NCI-H524 treated with DMSO at 0.1 percent for 48 hours (cell line): Measurements from ENCODE around the gene SEPTIN10.
"Not testable (repeated sequence)": the region's sequence is repeated elsewhere in the genome, so short reads cannot be mapped to it uniquely, and the experiment has no call there.

Experiments used
- DNase-seq: peaks from one replicate; lab custom pipeline; 2025; lab: John Stamatoyannopoulos, UW

Gene SEPTIN10

DNA sequence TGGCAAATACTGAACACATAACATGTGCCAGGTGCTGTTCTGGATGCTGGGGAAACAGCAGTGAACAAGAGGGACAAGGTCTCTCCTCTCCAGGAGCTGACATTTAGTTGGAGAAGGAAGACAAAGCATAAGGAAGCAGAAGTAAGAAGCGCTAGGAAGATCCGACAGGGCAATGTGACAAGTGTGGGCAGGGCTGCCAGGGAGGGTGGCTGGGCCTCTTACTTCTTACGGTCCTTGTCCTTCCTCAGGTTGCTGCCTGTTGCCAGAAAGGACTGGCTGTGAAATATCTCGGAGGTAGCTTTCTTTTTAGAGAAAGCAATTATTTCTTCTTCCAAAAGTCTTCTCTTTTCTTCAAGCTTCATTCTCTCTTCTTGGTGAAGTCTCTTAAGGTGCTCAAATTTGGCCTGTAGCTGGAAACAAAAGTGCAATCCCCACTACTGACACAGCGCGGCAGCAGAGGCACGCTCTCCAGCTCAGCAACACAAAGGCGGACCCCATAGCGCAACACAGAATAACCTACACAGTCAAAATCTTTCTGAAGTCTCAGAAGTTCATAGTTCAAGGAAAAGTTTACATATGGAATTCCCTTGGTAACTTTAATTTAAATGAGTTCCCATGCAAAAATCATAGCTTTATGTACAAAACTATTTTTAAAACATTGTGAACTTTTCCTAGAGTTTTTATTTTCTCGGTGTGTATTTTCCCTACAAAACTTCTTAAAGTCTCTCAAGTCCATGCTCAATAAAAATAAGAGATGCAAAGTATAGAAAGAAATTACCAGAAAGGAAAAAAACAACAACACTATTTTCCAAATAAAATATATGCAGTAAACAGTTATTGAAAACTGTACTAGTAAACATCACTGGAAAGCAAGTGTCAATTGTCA is 67.7 kb downstream of the SEPTIN10 start:
- DNase-seq = no peak

DNA sequence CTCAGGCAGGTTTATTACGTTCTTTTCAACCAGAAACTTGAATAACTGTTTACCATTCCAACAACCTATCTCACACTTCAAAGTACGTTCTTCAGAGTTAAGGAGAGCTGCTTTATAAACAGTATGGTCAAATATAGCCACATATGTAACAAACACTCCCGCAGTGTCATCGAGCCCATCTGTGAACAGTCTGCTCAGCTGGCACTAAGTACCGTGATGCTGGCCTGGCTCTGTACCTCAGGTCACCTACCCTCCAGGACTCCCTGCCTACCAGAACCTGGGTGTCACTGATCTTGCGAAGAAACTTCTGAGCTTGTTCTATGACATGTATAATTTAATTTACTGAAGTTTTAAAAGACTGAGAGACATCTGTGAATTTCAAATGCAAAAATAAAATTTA is 71.4 kb downstream of the SEPTIN10 start:
- no peak for DNase-seq

DNA sequence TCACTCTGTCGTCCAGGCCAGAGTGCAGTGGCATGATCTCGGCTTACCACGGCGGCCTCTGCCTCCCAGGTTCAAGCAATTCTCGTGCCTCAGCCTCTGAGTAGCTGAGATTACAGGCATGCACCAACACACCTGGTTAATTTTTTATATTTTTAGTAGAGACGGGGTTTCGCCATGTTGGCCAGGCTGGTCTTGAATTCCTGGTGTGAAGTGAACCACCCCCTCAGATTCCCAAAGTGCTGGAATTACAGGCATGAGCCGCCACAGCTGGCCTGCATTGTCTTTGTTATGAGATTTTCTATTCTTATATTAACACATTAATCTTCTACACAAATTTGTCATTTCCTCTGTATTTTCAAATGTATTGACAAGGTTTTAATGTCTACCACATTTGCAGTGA is 75.2 kb downstream of the SEPTIN10 start:
- no peak for DNase-seq

DNA sequence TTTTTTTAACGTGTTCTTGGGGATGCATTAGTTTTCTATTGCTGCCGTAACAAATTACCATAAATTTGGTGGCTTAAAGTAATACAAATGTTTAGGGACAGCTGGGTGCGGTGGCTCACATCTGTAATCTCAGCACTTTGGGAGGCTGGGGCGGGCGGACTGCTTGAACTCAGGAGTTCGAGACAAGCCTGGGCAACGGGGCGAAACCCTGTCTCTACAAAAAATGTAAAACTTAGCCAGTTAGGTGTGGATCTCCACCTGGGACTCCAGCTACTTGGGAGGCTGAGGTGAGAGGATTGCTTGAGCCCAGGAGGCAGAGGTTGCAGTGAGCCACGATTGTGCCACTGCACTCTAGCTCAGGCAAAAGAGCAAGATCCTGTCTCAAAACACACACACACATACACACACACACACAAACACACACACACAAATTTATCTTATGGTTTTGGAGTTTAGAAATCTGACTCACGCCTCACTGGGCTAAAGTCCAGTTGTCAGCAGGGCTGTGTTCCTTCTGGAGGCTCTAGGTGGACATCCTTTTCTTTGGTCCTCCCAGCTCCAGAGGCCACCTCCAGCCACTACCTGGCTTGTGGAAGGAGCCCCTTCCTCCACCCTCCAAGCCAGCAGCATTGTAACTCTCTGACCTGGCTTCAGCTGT is 76.1 kb downstream of the SEPTIN10 start:
- no peak for DNase-seq

DNA sequence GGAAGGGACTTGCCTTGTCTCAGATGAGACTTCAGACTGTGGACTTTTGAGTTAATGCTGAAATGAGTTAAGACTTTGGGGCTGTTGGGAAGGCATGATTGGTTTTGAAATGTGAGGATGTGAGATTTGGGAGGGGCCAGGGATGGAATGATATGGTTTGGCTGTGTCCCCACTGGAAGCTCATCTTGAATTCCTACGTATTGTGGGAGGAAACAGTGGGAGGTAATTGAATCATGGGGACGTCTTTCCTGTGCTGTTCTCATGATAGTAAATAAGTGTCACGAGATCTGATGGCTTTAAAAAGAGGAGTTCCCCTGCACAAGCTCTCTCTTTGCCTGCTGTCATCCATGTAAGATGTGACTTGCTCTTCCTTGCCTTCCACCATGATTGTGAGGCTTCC is 77.2 kb downstream of the SEPTIN10 start:
- DNase-seq = not testable (repeated sequence)

DNA sequence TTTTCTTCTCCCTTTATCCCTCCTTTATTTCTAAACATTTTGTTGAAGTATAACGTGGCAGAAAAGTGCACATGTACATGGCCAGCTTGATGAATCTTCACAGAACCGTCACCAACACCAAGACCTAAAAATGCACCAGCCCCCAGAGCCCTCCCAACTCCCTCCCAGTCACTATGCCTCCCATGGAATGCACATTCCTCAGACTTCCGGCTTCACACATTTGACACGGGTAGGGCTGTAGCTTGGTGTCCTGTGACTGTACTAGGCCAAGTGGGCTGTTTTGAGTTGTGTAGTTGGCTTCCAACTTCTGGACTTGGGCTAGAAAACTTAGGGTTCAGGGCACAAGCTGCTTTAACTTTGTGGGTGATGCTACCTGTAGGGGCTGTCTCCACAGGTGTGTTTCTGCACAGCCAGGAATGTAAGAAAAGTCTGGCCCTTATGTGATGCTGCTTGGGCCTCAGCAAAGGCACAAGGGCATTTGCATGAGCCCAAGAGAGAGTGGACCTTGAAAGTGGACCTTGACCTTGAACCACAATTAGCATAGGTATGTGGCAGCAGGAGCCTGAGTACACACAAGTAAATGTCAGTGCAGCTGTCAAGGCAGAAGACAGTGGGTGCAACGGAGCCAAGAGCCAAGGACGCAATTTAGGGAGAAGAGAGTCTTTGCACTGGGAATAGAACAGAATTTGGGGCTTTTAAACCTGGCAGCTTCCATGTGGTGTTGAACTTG is 78.4 kb downstream of the SEPTIN10 start:
- DNase-seq = no peak

DNA sequence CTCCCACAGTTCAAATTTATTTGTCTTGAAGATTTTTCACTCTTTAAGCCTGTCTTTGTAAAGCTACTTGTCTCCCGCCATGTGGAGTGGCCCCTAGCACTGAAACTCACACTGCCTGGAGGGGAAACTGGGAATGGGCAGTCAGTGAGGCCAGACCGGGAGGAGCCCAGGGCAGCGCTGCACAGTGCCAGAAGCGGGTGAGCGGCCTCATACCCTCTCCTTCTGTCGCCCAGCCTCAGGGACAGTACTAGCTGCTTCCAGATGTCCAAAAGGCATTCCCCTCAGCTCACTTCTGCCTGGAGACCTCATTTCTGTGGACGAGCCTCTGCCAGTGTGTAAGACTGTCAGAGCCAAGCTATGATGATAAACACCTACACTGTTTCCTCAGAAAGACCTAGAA is 79.9 kb downstream of the SEPTIN10 start:
- DNase-seq = no peak

DNA sequence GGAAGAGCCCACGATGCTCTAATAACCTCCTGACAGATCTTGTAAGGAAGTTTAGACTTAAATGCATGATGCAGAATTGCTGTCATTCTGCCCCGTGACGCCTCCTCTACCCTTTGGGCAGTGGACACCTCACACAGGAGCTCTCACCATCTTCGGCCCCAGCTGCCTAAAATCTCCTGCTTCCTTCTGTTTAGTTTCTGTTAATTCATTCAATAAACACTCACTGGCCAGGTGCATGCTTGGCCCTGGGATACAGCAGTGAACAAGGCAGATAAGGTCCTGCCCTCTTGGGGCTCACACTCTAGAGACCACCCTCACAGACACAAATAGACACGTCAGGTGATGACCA is 81.1 kb downstream of the SEPTIN10 start:
- no peak for DNase-seq

DNA sequence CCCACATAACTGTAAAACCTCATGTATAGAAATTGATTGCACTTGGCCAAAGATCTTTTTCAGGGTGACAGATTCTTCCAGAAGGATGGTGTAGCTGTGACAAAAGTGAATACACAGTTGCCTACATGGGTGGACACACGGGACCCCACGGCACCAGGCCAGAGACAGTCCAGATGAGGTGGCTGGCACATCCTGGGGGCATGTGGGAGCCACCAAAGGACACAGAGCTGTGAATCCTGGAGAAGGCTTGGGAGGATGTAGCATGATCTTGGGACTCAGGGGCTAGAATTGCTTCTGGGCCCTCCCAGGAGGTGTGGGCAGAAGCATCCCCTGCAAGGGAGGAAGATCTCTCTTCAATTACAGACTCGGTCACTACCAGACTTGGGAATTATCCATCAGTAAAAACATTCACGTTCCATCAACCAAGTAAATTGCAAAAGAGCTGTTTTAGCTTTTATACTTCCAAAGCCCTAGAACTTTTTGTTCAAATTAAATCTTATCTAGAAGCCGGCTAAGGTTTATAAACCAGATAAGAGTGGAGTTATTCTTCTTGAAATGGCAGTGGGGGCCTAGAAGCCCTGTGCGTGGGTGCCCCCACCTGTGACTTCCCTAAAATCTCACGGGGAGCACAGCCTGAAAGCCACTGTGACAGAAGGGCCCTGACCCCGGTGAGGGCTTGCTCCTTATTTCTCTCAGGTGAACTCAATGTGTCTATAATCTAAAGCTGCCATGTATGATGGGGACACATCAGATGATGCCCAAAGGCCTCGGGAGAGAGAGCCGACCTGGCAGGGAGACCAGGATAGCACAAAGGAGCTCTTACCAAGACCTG is 81.7 kb downstream of the SEPTIN10 start:
- DNase-seq = no peak

DNA sequence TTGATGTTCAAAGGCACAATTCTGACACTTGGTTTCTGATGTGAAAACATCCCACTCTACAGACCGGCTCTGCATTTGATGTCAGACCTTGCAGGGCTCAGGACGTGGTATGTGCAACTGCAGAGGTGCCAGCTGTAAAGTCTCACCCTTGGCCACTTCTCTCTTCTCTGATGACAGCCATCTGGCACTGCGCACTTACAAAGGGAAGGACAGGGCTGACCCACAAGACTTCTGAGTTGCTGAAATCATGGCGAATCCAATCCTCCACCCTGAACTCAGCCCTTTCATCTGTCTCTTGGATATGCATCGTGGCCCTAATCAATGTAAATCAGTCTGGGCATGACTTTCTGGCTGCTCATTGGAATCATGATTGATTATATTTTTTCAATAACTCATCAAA is 82.5 kb downstream of the SEPTIN10 start:
- DNase-seq = no peak

DNA sequence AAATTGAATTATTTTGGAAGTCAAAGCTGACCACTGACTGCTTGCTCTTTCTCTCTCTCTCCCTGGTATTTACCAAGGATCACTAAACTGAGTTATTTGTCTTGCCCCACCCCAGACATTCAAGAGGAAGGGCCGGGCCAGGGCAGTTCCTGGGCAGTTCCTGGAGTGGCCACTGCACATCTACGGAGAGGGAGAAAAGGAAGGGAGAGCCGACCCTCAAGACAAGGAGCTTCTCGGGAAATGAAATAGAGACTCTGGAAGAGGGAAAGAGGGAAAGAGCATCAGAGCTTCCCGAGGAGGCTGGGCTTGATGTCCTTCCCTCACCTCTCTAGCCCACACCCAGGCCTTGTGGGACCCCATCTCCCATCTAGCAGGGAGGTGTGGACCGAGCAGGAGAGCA is 83.1 kb downstream of the SEPTIN10 start:
- DNase-seq = no peak

DNA sequence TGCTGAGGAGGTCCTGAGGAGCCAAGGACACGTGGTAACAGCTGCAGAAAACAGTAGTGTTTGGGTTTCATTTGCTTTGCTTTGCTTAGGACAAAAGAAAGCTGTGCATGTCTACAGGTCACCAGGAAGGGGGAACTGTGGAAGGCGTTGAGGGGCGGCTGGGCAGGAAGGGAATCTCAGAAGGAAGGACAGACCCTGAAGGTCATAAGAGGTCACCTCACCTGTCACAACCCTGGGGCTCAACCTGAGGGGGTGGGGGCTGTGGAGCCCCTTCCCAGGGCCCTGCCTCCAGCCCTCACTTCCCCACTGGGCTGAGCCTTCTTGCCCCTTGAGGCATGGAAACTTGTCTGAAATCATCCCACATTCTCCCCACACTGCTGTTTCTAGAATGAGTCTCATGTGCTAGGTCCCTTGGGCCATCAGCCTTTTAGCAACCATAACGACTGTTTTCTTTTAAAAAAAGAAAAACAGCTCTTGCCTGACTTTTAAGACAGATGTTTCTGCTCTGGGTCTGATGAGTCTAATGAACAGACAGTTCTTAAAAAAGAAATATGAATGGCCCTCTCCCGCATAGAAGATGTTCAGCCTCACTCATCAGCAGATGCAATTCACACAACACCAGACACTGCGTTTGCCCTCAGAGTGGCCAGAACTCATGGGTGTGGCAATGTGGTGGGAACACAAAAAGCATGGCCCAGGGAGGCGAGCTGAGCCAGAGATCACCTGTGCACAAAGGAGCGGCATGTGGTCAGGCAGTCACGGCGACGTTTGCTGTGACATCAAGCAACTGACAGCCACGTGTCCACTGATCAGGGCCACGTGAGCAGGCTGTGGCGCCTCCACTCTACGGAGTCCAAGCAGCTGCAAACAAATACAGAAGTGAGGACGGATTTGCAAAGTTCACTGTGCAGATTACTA is 84.0 kb downstream of the SEPTIN10 start:
- DNase-seq = no peak

DNA sequence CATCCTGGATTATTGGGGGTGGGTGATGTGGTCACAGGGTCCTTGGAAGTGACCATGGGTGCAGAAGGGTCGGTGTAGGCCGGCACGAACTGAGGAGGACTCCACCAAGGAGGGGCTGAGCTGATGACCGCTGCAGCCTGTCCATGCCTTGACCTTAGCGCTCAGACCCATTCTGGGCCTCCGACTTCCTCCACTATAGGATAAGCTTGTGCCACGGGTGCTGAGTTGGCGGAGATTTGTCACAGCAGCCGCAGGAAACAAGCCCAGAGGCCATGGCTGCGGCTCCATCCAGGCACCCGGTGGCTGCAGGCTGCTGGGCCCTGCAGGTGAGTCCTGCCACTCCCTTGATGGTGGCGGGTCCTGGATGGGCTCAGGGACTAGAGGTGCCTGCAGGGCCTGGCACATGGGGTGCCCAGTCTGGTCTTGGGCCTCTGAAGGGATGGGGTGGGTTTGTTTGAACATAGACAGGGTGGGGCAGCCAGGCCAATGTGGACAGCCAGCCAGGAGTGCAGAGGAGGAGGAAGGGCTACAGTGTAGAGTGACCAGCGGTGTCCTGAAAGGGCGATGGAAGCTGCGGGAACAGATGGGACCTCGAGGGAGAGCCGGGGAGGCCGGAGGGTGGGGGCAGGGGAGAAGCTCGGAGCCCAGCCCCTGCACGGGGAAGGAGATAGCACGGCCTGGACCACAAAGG is 84.8 kb downstream of the SEPTIN10 start:
- DNase-seq = no peak

DNA sequence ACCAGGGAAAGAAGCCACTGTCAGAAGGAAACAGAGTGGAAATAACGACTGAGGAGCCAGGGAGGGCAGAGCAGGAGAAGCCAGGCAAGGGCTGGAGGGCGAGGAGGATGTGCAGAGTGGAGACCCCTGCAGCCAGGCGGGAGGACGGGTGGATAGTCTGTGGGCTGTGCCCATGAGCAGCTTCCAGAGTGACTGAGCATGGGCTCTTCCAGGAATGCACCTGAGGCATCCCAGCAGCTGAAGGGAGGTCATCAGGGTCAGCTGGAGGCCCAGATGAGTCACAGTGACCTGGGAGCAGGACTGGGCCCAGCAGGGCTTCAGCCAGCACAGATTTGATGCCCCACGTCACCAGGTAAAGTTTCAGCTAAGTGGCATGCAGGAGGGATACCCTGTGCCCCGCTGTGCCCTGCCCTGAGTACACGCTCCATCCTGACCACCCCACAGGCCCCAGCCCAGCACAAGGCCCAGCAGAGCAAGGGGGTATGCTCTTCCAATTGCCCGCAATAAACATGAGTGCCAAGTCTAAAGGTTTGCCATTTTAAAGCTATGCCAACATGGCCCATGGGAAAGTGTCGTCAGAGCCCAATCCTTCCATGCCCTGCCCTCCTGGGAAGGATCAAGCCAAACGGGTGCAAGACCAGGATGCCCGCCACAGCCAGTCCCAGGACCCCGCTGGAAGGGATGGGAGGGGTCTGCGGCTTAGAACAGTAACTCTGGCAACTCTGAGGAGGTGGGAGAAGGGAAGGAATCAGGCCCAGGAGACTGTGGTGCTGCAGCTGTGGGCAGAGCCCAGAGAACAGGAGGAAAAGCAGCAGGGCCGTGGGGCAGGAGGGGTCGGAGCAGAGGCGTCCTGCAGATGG is 85.7 kb downstream of the SEPTIN10 start:
- no peak for DNase-seq

DNA sequence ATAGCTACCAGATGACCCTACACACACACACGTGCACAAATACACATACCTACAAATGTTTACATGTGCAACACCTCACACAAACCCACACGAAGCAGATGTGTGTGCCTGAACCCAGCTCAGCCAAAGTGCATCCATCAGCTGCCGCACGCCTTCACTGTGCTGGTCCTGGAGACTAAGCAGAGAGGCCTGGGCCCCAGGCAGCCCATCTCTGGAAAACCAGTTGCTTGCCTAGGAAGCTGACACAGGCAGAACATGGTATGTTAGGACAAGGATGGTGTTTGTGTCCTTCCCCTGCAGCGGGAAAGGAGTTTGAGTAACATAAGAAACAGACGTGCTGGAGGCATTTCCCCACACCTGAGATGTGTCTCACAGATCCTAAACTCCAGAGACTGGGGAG is 86.7 kb downstream of the SEPTIN10 start:
- DNase-seq = no peak

DNA sequence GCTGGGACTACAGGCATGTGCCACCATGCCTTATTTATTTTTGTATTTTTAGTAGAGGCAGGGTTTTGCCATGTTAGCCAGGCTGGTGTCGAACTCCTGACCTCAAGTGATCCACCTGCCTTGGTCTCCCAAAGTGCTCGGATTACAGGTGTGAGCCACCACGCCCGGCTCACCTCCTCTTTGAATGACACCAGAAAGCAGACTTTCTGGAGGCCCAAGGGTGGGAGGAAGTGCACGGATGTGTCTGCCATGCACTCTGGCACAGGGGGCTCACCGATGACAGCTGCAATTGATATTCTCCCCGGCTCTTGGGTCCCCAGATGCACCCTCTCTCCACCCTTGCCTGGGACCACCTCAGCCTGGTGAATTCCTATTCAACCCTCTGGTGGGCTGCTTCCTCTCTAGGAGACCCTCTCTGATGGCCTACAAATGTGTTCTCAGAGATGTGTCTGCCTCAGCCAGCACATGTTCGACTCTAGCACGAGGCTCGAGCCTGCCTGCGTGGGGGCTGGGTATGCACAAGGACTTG is 87.3 kb downstream of the SEPTIN10 start:
- no peak for DNase-seq

DNA sequence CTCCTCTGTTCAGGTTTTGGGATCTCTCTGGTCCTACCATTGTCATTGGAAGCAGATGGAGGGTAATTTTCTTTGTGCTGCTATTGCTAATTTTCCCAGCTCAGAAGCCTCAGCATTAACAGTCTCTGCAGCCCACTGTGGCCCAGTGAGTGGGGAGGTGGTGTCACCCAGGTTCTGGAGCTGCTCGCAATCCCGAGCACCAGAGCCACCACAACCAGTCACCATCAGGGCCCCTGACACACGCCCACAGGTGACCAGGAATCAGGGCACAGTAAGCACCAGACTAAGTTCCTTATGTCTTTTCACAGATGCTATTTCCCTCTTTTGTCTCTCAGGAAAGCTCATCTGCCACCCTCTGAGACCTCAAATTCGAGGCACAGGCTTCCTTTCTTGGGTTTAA is 87.9 kb downstream of the SEPTIN10 start:
- no peak for DNase-seq

DNA sequence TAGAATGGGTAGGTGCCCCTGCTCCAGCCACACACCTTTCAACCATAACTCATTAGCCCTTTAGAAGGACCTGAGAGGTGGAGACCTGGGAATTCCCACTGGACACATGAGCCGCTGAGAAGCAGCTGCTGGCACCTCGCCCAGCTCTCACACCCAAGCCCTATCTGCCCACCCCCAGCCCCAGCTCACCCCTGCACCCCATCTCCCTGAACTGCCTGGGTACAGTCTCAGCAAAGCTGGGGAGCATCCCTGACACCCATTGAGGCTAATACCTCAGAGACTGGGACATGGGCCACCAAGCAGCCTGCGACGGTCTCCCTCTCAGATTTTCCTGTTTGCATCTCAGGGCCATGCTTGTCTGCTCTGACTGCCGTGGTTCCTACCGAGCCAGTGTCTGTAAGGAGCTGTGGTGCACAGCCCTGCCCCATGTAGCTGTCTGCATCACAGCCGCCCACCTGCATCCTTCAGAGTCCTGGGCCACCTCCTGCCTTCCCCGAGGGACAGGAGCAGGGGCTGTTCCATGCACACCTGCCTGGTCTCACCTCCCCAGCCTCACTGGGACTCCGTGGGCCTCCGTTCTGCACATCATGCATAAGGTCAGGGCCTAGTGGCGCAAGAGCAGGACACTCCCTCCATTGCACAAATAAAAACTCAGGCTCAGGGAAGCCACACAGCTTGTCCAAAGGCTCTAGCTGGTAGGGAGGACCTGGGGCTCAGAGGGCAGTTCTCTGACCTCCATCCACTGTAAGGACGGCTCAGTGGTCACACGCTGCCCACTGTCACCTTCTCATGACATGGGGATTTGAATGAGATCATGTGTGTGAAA is 90.0 kb downstream of the SEPTIN10 start:
- no peak for DNase-seq
